ENCODE data around the gene TMEM119. TPM values are rescaled to one million over a fixed set of nuclear protein-coding genes. Genes with fewer than 3 reads are reported as not detected.

TMEM119 gene
- total RNA-seq, 4 donors from 2014 or later: 0.24 to 10.9 (median 6.3) TPM

- DNase-seq (ENCODE audit: low spot score in 2 of 2): no peak
- TF ChIP-seq POLR2AphosphoS5 (IDR thresholded peaks at IDR 0.05) (no peak), POLR2A (IDR thresholded peaks at IDR 0.05) (no peak), EP300 (IDR thresholded peaks at IDR 0.05) (no peak), CTCF (IDR thresholded peaks at IDR 0.05) (no peak)
- Histone ChIP-seq H3K4me1 (peaks cover 6% of the 10 kb centered on the region), H3K9me3 (no peaks in the 10 kb centered on the region), H3K27ac (no peak overlapping the region), H3K4me3 (no peak overlapping the region), H3K36me3 (no peaks in the 10 kb centered on the region), H3K27me3 (no peaks in the 10 kb centered on the region)
- 89% methylated on average over 10 of the region's 10 CpGs for WGBS
These were observed 10.2 kb upstream of the TMEM119 start for GRCh38 chr12:108607981-108608600.

- 76% methylated on average over 8 of the region's 9 CpGs for WGBS
- Histone ChIP-seq H3K4me3 (no peak overlapping the region), H3K9me3 (no peaks in the 10 kb centered on the region), H3K4me1 (peaks cover 2% of the 10 kb centered on the region), H3K27ac (no peak overlapping the region), H3K36me3 (no peaks in the 10 kb centered on the region), H3K27me3 (no peaks in the 10 kb centered on the region)
- no peak for DNase-seq (ENCODE audit: low spot score in 2 of 2)
- TF ChIP-seq POLR2AphosphoS5 (IDR thresholded peaks at IDR 0.05): no peak
- TF ChIP-seq EP300 (IDR thresholded peaks at IDR 0.05): no peak
- no peak for TF ChIP-seq POLR2A (IDR thresholded peaks at IDR 0.05)
- TF ChIP-seq CTCF (IDR thresholded peaks at IDR 0.05): no peak
These were observed 8.6 kb upstream of the TMEM119 start for GRCh38 chr12:108606492-108606891.

GRCh38 chr12:108605690-108606406, 8.0 kb upstream of the TMEM119 start:
- Histone ChIP-seq H3K9me3 (no peaks in the 10 kb centered on the region), H3K27me3 (no peaks in the 10 kb centered on the region), H3K4me1 (peaks cover 2% of the 10 kb centered on the region), H3K27ac (no peak overlapping the region), H3K4me3 (no peak overlapping the region), H3K36me3 (no peaks in the 10 kb centered on the region)
- no peak for DNase-seq (ENCODE audit: low spot score in 2 of 2)
- no peak for TF ChIP-seq EP300 (IDR thresholded peaks at IDR 0.05)
- no peak for TF ChIP-seq CTCF (IDR thresholded peaks at IDR 0.05)
- no peak for TF ChIP-seq POLR2AphosphoS5 (IDR thresholded peaks at IDR 0.05)
- no peak for TF ChIP-seq POLR2A (IDR thresholded peaks at IDR 0.05)
- WGBS: 77% methylated on average over 4 of the region's 4 CpGs

- no peak overlapping the region for H3K27ac ChIP-seq
These were observed 7.3 kb upstream of the TMEM119 start for GRCh38 chr12:108605000-108605689.

GRCh38 chr12:108604208-108604941, 6.5 kb upstream of the TMEM119 start:
- Histone ChIP-seq H3K4me1 (peaks cover 1% of the 10 kb centered on the region), H3K27me3 (no peaks in the 10 kb centered on the region), H3K9me3 (no peaks in the 10 kb centered on the region), H3K4me3 (no peak overlapping the region), H3K27ac (no peak overlapping the region), H3K36me3 (no peaks in the 10 kb centered on the region)
- TF ChIP-seq POLR2AphosphoS5 (IDR thresholded peaks at IDR 0.05): no peak
- no peak for TF ChIP-seq POLR2A (IDR thresholded peaks at IDR 0.05)
- TF ChIP-seq EP300 (IDR thresholded peaks at IDR 0.05): no peak
- no peak for TF ChIP-seq CTCF (IDR thresholded peaks at IDR 0.05)
- WGBS: 49% methylated on average over 14 of the region's 14 CpGs
- DNase-seq (ENCODE audit: low spot score in 2 of 2): no peak

More at GRCh38 chr12:108605000-108605689, 7.3 kb upstream of the TMEM119 start:
- Histone ChIP-seq H3K36me3 (no peaks in the 10 kb centered on the region), H3K4me1 (peaks cover 2% of the 10 kb centered on the region), H3K9me3 (no peaks in the 10 kb centered on the region), H3K27me3 (no peaks in the 10 kb centered on the region), H3K4me3 (no peak overlapping the region)
- 60% methylated on average over 3 of the region's 3 CpGs for WGBS
- no peak for TF ChIP-seq EP300 (IDR thresholded peaks at IDR 0.05)
- no peak for DNase-seq (ENCODE audit: low spot score in 2 of 2)
